ENCODE results near the gene ZNF217.
A peak's percentile ranks its signal among the peaks of the same experiment; 100 is the strongest.

GRCh38 chr20:53623454-53624211 lies 30.0 kb upstream of the ZNF217 start:
- TF ChIP-seq CTCF (IDR thresholded peaks at IDR 0.05; ENCODE audit: low read depth, low read length), result no peak
- peak; percentile 64 for TF ChIP-seq POLR2A (IDR thresholded peaks at IDR 0.05; ENCODE audit: extremely low read depth, insufficient read length)
- peak; percentile 84 for TF ChIP-seq MAX (IDR thresholded peaks at IDR 0.05; ENCODE audit: low read depth, low read length)
